PC-3 (cell line): Measurements from ENCODE around the gene HOPX. TPM values are rescaled to one million over a fixed set of nuclear protein-coding genes. Genes with fewer than 3 reads are reported as not detected.
A peak's percentile ranks its signal among the peaks of the same experiment; 100 is the strongest.

Experiments used
- ATAC-seq: fragments of 200-7000 bp; cut with Tn5 transposase; 2 replicates; pipeline ENCODE4 v1.9.1; 2020; ENCODE audit warnings: mild to moderate bottlenecking, moderate library complexity
- BruUV-seq: library from RNA; stranded (reverse); fragments of 400-500 nt; replicated peaks from 2 replicates; lab custom pipeline; 2021; lab: Mats Ljungman, UMichigan
- CTCF ChIA-PET: fragments of 300-600 bp; sonication (Branson Sonifier 250); formaldehyde crosslinking; loops from one replicate; lab custom pipeline; 2022; ENCODE audit warnings: antibody characterized with exemption; lab: Charles Lee
- POLR2A ChIA-PET: fragments of 300-600 bp; sonication (Branson Sonifier 250); formaldehyde crosslinking; loops from one replicate; lab custom pipeline; 2022; ENCODE audit warnings: antibody characterized with exemption; ENCODE audit not compliant: unreplicated experiment; lab: Charles Lee
- DNase-seq: peaks from one replicate; pipeline ENCODE4 v3.0.0-alpha.2; 2015
- H2AFZ ChIP-seq: fragments of 300-600 bp; sonication (generic); 2 replicates; pipeline ENCODE4 v1.6.0; 2016; ENCODE audit warnings: antibody characterized with exemption, low read length
- H3F3A ChIP-seq: fragments of 300-600 bp; sonication (generic); one replicate; pipeline ENCODE4 v1.6.0; 2017; ENCODE audit warnings: antibody characterized with exemption, low read length, control low read depth, mild to moderate bottlenecking; ENCODE audit not compliant: unreplicated experiment
- H3K27ac ChIP-seq: fragments of 300-600 bp; sonication (generic); 2 replicates; pipeline ENCODE4 v1.5.1; 2016; ENCODE audit warnings: mild to moderate bottlenecking, low read length
- H3K27me3 ChIP-seq: fragments of 300-600 bp; sonication (generic); 2 replicates; pipeline ENCODE4 v1.6.1; 2016; ENCODE audit warnings: low read length, mixed read lengths
- H3K36me3 ChIP-seq: fragments of 300-600 bp; sonication (generic); 2 replicates; pipeline ENCODE4 v1.6.1; 2016; ENCODE audit warnings: low read depth, mixed run types, low read length, mixed read lengths
- H3K4me1 ChIP-seq: fragments of 300-600 bp; sonication (generic); 2 replicates; pipeline ENCODE4 v1.5.1; 2016; ENCODE audit warnings: low read length; ENCODE audit not compliant: insufficient read depth
- H3K4me2 ChIP-seq: fragments of 300-600 bp; sonication (generic); 2 replicates; pipeline ENCODE4 v1.6.0; 2016; ENCODE audit warnings: low read length
- H3K4me3 ChIP-seq: fragments of 300-600 bp; sonication (generic); 2 replicates; pipeline ENCODE4 v1.5.1; 2016; ENCODE audit warnings: mild to moderate bottlenecking, low read length, mixed read lengths
- H3K79me2 ChIP-seq: fragments of 300-600 bp; sonication (generic); 2 replicates; pipeline ENCODE4 v1.6.1; 2017; ENCODE audit warnings: low read length, mixed read lengths
- H3K9ac ChIP-seq: fragments of 300-600 bp; sonication (generic); 2 replicates; pipeline ENCODE4 v1.6.0; 2016; ENCODE audit warnings: mild to moderate bottlenecking, low read length
- H3K9me2 ChIP-seq: fragments of 300-600 bp; sonication (generic); replicated peaks from 2 replicates; pipeline ENCODE4 v1.6.1; 2016; ENCODE audit warnings: mixed run types, low read length, mixed read lengths
- H3K9me3 ChIP-seq: fragments of 300-600 bp; sonication (generic); 2 replicates; pipeline ENCODE4 v1.6.1; 2016; ENCODE audit warnings: low read length, mixed read lengths
- H4K20me1 ChIP-seq: fragments of 300-600 bp; sonication (generic); 2 replicates; pipeline ENCODE4 v1.6.1; 2016; ENCODE audit warnings: low read length, mixed read lengths
- EZH2 ChIP-seq: fragments of 300-600 bp; sonication (generic); IDR thresholded peaks from one replicate; pipeline ENCODE4 v1.6.1; 2017; ENCODE audit warnings: antibody characterized with exemption, mild to moderate bottlenecking, low read length; ENCODE audit not compliant: unreplicated experiment
- EZH2phosphoT487 ChIP-seq: fragments of 300-600 bp; sonication (generic); IDR thresholded peaks from 2 replicates; pipeline ENCODE4 v1.6.1; 2018; ENCODE audit warnings: mild to moderate bottlenecking, antibody characterized with exemption, low read length, borderline replicate concordance
- intact Hi-C: fragments of 100-400 bp; cut with micrococcal nuclease; formaldehyde crosslinking; loops from 2 replicates; pipeline ENCODE4 v1.9.0; 2023
- total RNA-seq: library from RNA; depleted of rRNA; stranded (reverse); fragments of >200 nt; gene quantifications from 2 replicates; pipeline ENCODE4 v1.2.3, GENCODE V29; 2014
- TF ChIP-seq, protein P1 (sequence below): fragments of 300-600 bp; sonication (generic); conservative IDR thresholded peaks from 2 replicates; pipeline ENCODE4 v1.5.1; 2017; ENCODE audit warnings: antibody characterized with exemption, low read depth, mild to moderate bottlenecking, low read length

Gene HOPX
- total RNA-seq, 1 experiment from 2014 or later: 0.87 TPM

DNA sequence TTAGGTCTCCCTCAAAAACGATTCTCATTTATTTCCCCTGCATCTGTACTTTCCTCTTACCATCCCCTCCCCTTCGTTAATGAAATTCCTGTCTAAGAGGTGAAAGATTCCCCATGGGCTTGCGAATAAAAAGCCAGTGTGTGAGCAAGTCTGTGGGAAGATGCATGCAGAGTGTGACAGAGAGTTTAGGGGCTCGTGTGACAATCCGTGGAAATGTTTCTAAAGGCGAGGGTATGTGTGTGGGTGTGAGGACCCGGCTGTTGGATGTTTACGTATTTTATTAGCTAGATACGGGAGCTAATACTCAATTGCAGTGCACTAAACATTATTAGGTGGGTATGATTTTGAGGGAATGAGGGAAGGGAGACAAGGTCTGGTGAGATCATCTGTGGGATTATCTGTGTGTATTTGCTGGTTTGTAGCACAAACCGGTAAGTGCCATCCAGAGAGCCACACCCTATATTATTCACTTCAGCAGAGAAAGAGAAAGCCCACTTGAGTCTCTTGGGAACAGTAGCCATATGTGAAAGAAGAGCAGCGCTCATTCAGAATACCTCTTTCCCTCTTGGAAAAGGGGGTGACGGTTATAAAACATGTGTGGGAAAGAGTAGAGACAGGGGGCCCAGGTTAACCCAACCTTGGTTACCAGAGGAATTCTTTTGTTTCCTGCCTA is 893 bp upstream of the HOPX start:
- no peaks in the 10 kb centered on the region for H3K9me3 ChIP-seq
- no peaks in the 10 kb centered on the region for H3K79me2 ChIP-seq
- no peak for TF ChIP-seq EZH2
- TF ChIP-seq EZH2phosphoT487: no peak
- TF ChIP-seq, protein P1, sequence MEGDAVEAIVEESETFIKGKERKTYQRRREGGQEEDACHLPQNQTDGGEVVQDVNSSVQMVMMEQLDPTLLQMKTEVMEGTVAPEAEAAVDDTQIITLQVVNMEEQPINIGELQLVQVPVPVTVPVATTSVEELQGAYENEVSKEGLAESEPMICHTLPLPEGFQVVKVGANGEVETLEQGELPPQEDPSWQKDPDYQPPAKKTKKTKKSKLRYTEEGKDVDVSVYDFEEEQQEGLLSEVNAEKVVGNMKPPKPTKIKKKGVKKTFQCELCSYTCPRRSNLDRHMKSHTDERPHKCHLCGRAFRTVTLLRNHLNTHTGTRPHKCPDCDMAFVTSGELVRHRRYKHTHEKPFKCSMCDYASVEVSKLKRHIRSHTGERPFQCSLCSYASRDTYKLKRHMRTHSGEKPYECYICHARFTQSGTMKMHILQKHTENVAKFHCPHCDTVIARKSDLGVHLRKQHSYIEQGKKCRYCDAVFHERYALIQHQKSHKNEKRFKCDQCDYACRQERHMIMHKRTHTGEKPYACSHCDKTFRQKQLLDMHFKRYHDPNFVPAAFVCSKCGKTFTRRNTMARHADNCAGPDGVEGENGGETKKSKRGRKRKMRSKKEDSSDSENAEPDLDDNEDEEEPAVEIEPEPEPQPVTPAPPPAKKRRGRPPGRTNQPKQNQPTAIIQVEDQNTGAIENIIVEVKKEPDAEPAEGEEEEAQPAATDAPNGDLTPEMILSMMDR: no peak
- no peak overlapping the region for H3K9ac ChIP-seq
- peak overlapping the region; percentile 74 for H3K4me2 ChIP-seq
- POLR2A ChIA-PET: interaction anchor here (0.8 kb wide), 1 partner anchor 295 kb away, joined by 3 read pairs; the partner anchor contains the start of gene AASDH
- H3K36me3 ChIP-seq: no peaks in the 10 kb centered on the region
- no TSS peak for BruUV-seq
- no peak overlapping the region for H3K27ac ChIP-seq
- no peaks in the 10 kb centered on the region for H3K9me2 ChIP-seq
- ATAC-seq (no peak), DNase-seq (no peak)
- intact Hi-C loops: loop anchor here (5.0 kb wide), 1 partner anchor 120 kb away; no protein-coding TSS in a partner anchor
- peak overlapping the region; percentile 50 for H3K4me3 ChIP-seq
- peaks cover 24% of the 10 kb centered on the region for H3K4me1 ChIP-seq
- CTCF ChIA-PET: no interaction called here
- peak overlapping the region; percentile 63 for H2AFZ ChIP-seq
- H3F3A ChIP-seq: no peaks in the 10 kb centered on the region
- H3K27me3 ChIP-seq: no peaks in the 10 kb centered on the region
- no peaks in the 10 kb centered on the region for H4K20me1 ChIP-seq

DNA sequence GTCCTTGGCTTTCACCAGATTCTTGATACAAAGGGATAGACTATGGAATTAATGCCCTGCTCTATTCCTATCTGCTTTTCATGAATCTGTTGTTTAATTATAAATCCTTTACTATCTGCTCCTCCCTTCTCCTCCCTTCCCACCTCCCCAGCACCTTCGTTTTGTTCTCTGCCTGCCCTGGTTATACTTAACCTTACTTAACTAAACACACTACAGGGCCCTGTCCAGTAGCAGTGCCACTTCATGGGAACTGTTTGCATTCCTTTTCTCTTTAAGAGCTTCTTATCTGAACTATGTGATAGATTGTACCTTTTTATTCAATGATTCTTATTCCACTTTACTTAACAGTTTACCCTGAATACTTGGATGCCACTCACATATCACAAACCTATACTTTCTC is 830 bp downstream of the HOPX start:
- H3K4me3 ChIP-seq: no peak overlapping the region
- intact Hi-C loops: loop anchor here (5.0 kb wide), 1 partner anchor 122 kb away; no protein-coding TSS in a partner anchor
- POLR2A ChIA-PET: interaction anchor here (0.6 kb wide), 1 partner anchor 80 kb away, joined by 3 read pairs; no protein-coding TSS in a partner anchor

More for the DNA sequence above, 830 bp downstream of the HOPX start:
- no TSS peak for BruUV-seq
- Histone ChIP-seq H3F3A (no peaks in the 10 kb centered on the region), H3K4me2 (no peak overlapping the region), H3K9me2 (no peaks in the 10 kb centered on the region), H3K27me3 (no peaks in the 10 kb centered on the region), H3K9me3 (no peaks in the 10 kb centered on the region), H2AFZ (no peak overlapping the region), H3K36me3 (no peaks in the 10 kb centered on the region), H3K79me2 (no peaks in the 10 kb centered on the region), H3K4me1 (peaks cover 24% of the 10 kb centered on the region), H3K9ac (no peak overlapping the region), H3K27ac (no peak overlapping the region), H4K20me1 (no peaks in the 10 kb centered on the region)
- DNase-seq (no peak), ATAC-seq (no peak)
- CTCF ChIA-PET: no interaction called here
- no peak for TF ChIP-seq EZH2
- TF ChIP-seq, protein P1: no peak
- TF ChIP-seq EZH2phosphoT487: no peak
